SK-N-SH treated with all-trans-retinoic acid at 6 μM for 48 hours (cell line): ENCODE data around the gene AHRR.

Source experiments
- ATAC-seq: fragments of 200-7000 bp; cut with Tn5 transposase; 3 replicates; pipeline ENCODE4 v1.9.1; 2020; ENCODE audit warnings: mild to moderate bottlenecking, moderate library complexity
- ARNTL ChIP-seq: fragments of 450-650 bp; formaldehyde crosslinking; IDR thresholded peaks from 2 replicates; pipeline ENCODE4 v1.5.0; 2020; ENCODE audit warnings: low read depth, mild to moderate bottlenecking, moderate library complexity, borderline replicate concordance
- CREB5 ChIP-seq: fragments of 250-450 bp; sonication (Bioruptor Pico); IDR thresholded peaks from 2 replicates; pipeline ENCODE4 v1.5.1; 2020; ENCODE audit warnings: low read depth, mild to moderate bottlenecking, moderate library complexity
- CSDC2 ChIP-seq: fragments of 250-450 bp; sonication (Bioruptor Pico); IDR thresholded peaks from 2 replicates; pipeline ENCODE4 v1.5.0; 2020; ENCODE audit warnings: mild to moderate bottlenecking, moderate library complexity
- ESRRG ChIP-seq: fragments of 250-450 bp; sonication (Bioruptor Pico); IDR thresholded peaks from 2 replicates; pipeline ENCODE4 v1.6.1; 2021; ENCODE audit warnings: mild to moderate bottlenecking
- GLIS3 ChIP-seq: fragments of 250-450 bp; sonication (Bioruptor Pico); IDR thresholded peaks from 2 replicates; pipeline ENCODE4 v1.5.0; 2020; ENCODE audit warnings: mild to moderate bottlenecking, moderate library complexity
- ISL1 ChIP-seq: fragments of 250-450 bp; sonication (Bioruptor Pico); IDR thresholded peaks from 2 replicates; pipeline ENCODE4 v2.1.2; 2022; ENCODE audit warnings: mild to moderate bottlenecking, moderate library complexity
- OSR1 ChIP-seq: fragments of 250-450 bp; sonication (Bioruptor Pico); IDR thresholded peaks from 2 replicates; pipeline ENCODE4 v1.8.0; 2022; ENCODE audit warnings: moderate library complexity, mild to moderate bottlenecking, inconsistent platforms
- POU6F1 ChIP-seq: fragments of 250-450 bp; sonication (Bioruptor Pico); IDR thresholded peaks from 2 replicates; pipeline ENCODE4 v1.8.0; 2021; ENCODE audit warnings: low read depth, mild to moderate bottlenecking, moderate library complexity, borderline replicate concordance
- RARB ChIP-seq: fragments of 250-450 bp; sonication (Bioruptor Pico); IDR thresholded peaks from 2 replicates; pipeline ENCODE4 v1.8.0; 2021; ENCODE audit warnings: mild to moderate bottlenecking, moderate library complexity
- SNAI2 ChIP-seq: fragments of 250-450 bp; sonication (Bioruptor Pico); IDR thresholded peaks from 2 replicates; pipeline ENCODE4 v1.5.0; 2020; ENCODE audit warnings: mild to moderate bottlenecking, moderate library complexity
- TCF4 ChIP-seq: fragments of 250-450 bp; sonication (Bioruptor Pico); IDR thresholded peaks from 2 replicates; pipeline ENCODE4 v1.8.0; 2021; ENCODE audit warnings: mild to moderate bottlenecking, moderate library complexity, borderline replicate concordance
- TSHZ2 ChIP-seq: fragments of 250-450 bp; sonication (Bioruptor Pico); IDR thresholded peaks from 2 replicates; pipeline ENCODE4 v1.5.0; 2020; ENCODE audit warnings: mild to moderate bottlenecking, moderate library complexity
- ZC3H10 ChIP-seq: fragments of 250-450 bp; sonication (Bioruptor Pico); IDR thresholded peaks from 2 replicates; pipeline ENCODE4 v1.5.1; 2021; ENCODE audit warnings: mild to moderate bottlenecking, moderate library complexity
- ZFP30 ChIP-seq: fragments of 450-650 bp; formaldehyde crosslinking; IDR thresholded peaks from 2 replicates; pipeline ENCODE4 v1.5.0; 2022; ENCODE audit warnings: mild to moderate bottlenecking, moderate library complexity
- ZNF565 ChIP-seq: fragments of 450-650 bp; formaldehyde crosslinking; conservative IDR thresholded peaks from 2 replicates; pipeline ENCODE4 v1.5.0; 2020; ENCODE audit warnings: low read depth, mild to moderate bottlenecking, moderate library complexity
- ZNF70 ChIP-seq: fragments of 450-650 bp; formaldehyde crosslinking; IDR thresholded peaks from 2 replicates; pipeline ENCODE4 v1.5.0; 2020; ENCODE audit warnings: mild to moderate bottlenecking, moderate library complexity
- ZNF8 ChIP-seq: fragments of 450-650 bp; formaldehyde crosslinking; IDR thresholded peaks from 2 replicates; pipeline ENCODE4 v1.5.0; 2020; ENCODE audit warnings: mild to moderate bottlenecking, moderate library complexity
- TF ChIP-seq, protein P1 (sequence below): fragments of 250-450 bp; sonication (Bioruptor Pico); IDR thresholded peaks from 2 replicates; pipeline ENCODE4 v1.8.0; 2020; ENCODE audit warnings: mild to moderate bottlenecking, moderate library complexity, borderline replicate concordance

AHRR gene

GRCh38 chr5:347712-348284 is 26.3 kb downstream of the AHRR start:
- ATAC-seq = no peak
- TF ChIP-seq ZC3H10 (no peak), ZNF70 (CRISPR knock-in tag) (no peak), ESRRG (no peak), POU6F1 (no peak), OSR1 (CRISPR knock-in tag) (no peak)
- TF ChIP-seq, protein P1, sequence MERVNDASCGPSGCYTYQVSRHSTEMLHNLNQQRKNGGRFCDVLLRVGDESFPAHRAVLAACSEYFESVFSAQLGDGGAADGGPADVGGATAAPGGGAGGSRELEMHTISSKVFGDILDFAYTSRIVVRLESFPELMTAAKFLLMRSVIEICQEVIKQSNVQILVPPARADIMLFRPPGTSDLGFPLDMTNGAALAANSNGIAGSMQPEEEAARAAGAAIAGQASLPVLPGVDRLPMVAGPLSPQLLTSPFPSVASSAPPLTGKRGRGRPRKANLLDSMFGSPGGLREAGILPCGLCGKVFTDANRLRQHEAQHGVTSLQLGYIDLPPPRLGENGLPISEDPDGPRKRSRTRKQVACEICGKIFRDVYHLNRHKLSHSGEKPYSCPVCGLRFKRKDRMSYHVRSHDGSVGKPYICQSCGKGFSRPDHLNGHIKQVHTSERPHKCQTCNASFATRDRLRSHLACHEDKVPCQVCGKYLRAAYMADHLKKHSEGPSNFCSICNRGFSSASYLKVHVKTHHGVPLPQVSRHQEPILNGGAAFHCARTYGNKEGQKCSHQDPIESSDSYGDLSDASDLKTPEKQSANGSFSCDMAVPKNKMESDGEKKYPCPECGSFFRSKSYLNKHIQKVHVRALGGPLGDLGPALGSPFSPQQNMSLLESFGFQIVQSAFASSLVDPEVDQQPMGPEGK (CRISPR knock-in tag) = no peak

GRCh38 chr5:348726-349125 is 27.2 kb downstream of the AHRR start:
- ATAC-seq = no peak
- TF ChIP-seq CREB5 (CRISPR knock-in tag) (no peak), OSR1 (CRISPR knock-in tag) (no peak), ZC3H10 (no peak), ZFP30 (no peak), TCF4 (no peak), ZNF565 (CRISPR knock-in tag) (no peak), CSDC2 (CRISPR knock-in tag) (no peak), ZNF70 (CRISPR knock-in tag) (no peak), ARNTL (no peak), ISL1 (CRISPR knock-in tag) (no peak)

DNA sequence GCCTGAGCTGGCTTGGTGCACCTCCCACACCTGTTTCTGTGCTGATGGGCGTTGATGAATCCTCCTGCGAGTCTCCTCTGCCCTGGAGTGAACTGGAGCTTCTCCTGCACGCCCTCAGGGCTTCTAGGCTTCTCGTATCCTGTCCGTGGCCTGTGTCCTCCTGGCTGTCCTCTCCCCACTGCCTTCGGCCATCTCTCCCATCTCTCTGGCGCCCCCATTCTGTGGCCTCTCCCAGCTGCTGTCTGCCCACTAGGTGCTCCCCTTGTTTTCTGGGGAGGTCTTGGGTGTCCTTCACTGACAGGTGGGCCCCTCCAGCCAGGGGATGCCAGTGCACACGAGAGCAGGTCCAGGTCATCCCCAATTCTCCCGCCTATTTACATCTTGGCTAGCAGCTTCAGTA is 28.8 kb downstream of the AHRR start:
- ATAC-seq = no peak
- TF ChIP-seq GLIS3 (CRISPR knock-in tag) = no peak
- no peak for TF ChIP-seq TSHZ2 (CRISPR knock-in tag)

DNA sequence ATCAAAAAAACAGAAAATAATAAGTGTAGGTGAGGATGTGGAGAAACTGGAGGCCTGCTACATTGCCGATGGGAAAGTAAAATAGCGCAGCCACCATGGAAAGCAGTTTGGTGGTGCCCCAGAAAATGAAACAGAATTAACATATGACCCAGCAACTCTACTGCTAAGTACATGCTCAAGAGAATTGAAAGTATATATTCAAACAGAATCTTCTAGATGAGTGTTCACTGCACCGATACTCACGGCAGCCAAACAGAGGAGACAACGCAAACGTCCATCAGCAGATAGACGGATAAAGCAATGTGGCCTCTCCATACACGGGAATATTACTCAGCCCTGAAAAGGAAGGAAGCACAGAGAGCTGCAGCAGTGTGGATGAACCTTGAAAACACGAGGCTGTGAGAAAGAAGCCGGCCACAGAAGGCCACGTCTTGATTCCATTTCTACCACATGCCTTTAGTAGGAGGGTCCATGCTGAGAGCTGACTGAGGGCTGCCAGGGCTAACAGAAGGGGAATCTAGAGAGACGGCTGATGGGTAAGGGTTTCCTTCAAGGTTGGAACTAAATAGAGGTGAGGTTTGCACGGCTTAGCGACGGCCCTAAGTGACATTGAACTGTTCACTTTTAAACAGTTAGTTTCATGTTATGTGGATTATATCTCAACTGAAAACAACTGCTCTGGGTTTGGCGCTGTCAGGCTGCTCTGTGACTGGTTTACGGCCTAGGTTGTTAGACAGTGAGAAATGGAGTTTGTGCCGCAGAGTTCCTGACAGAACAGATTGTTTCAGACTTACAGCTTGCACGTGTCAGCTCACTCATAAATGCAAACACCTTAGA is 29.8 kb downstream of the AHRR start:
- no peak for TF ChIP-seq ZC3H10
- no peak for TF ChIP-seq ZFP30
- no peak for TF ChIP-seq RARB
- no peak for TF ChIP-seq CSDC2 (CRISPR knock-in tag)
- TF ChIP-seq ZNF8 = no peak
- no peak for TF ChIP-seq ARNTL
- no peak for TF ChIP-seq CREB5 (CRISPR knock-in tag)
- TF ChIP-seq, protein P1 (CRISPR knock-in tag) = no peak
- TF ChIP-seq TSHZ2 (CRISPR knock-in tag) = no peak
- no peak for TF ChIP-seq TCF4
- no peak for TF ChIP-seq ZNF565 (CRISPR knock-in tag)
- TF ChIP-seq SNAI2 = no peak
- no peak for ATAC-seq
